Cardiac muscle cell (in vitro differentiated cells and primary cell): Measurements from ENCODE around the gene SEMA3A. TPM values are rescaled to one million over a fixed set of nuclear protein-coding genes. Genes with fewer than 3 reads are reported as not detected.
"Not testable (repeated sequence)": the region's sequence is repeated elsewhere in the genome, so short reads cannot be mapped to it uniquely, and the experiment has no call there.

ENCODE experiments used
- DNase-seq, 2 donors: peaks; one replicate each; pipeline versions ENCODE4 v3.0.0 to v3.0.0-alpha.2; 2010 to 2017; ENCODE audit warnings: low read depth in 1 of 2, low spot score in 1 of 2
- H3K27ac ChIP-seq: fragments of 200-600 bp; sonication (generic); 2 replicates; pipeline ENCODE4 v1.5.1; 2016
- H3K27me3 ChIP-seq: fragments of 200-600 bp; sonication (generic); 2 replicates; pipeline ENCODE4 v1.6.0; 2016; ENCODE audit warnings: control low read depth
- H3K36me3 ChIP-seq: fragments of 200-600 bp; sonication (generic); 2 replicates; pipeline ENCODE4 v1.5.1; 2016; ENCODE audit warnings: control low read depth
- H3K4me1 ChIP-seq: fragments of 200-600 bp; sonication (generic); 2 replicates; pipeline ENCODE4 v1.8.1; 2017; ENCODE audit warnings: low read depth, mild to moderate bottlenecking, mixed run types
- H3K4me3 ChIP-seq: fragments of 200-600 bp; sonication (generic); 2 replicates; pipeline ENCODE4 v1.5.1; 2016; ENCODE audit warnings: mild to moderate bottlenecking
- H3K9me3 ChIP-seq: fragments of 200-600 bp; sonication (generic); 2 replicates; pipeline ENCODE4 v1.5.1; 2017; ENCODE audit warnings: low read depth, mild to moderate bottlenecking, control low read depth
- CTCF ChIP-seq: IDR thresholded peaks from 2 replicates; pipeline ENCODE4 v1.5.1; 2012; ENCODE audit warnings: low read depth, mild to moderate bottlenecking, low read length
- polyA plus RNA-seq: library from polyadenylated mRNA; unstranded; fragments of >200 nt; fragmentation: Nextera tagmentation; extraction: Ambion mirVana; gene quantifications from 2 replicates; pipeline ENCODE4 v1.2.1, GENCODE V29; 2016
- total RNA-seq: library from RNA; depleted of rRNA; stranded (reverse); fragments of >200 nt; gene quantifications from 2 replicates; pipeline ENCODE4 v1.2.3, GENCODE V29; 2016

The SEMA3A gene
- total and polyA plus RNA-seq, 2 experiments from 2014 or later: 33.5 to 37.3 TPM

- Histone ChIP-seq H3K4me3 (no peak overlapping the region), H3K36me3 (no peaks in the 10 kb centered on the region), H3K9me3 (no peaks in the 10 kb centered on the region), H3K27ac (no peak overlapping the region), H3K27me3 (no peaks in the 10 kb centered on the region), H3K4me1 (peaks cover 8% of the 10 kb centered on the region)
- no peak for TF ChIP-seq CTCF
- DNase-seq: no peak
These were observed 24.7 kb upstream of the SEMA3A start for GRCh38 chr7:84219310-84219709.

- Histone ChIP-seq H3K4me3 (no peak overlapping the region), H3K9me3 (no peaks in the 10 kb centered on the region), H3K4me1 (peaks cover 8% of the 10 kb centered on the region), H3K36me3 (no peaks in the 10 kb centered on the region), H3K27me3 (no peaks in the 10 kb centered on the region), H3K27ac (no peak overlapping the region)
- TF ChIP-seq CTCF: no peak
- peak in 1 of 2 donors; percentile 77 for DNase-seq
These were observed 24.1 kb upstream of the SEMA3A start for GRCh38 chr7:84218681-84219080.

- no peaks in the 10 kb centered on the region for H3K27me3 ChIP-seq
- H3K27ac ChIP-seq: no peak overlapping the region
- H3K4me1 ChIP-seq: peaks cover 8% of the 10 kb centered on the region
- H3K4me3 ChIP-seq: no peak overlapping the region
- H3K36me3 ChIP-seq: no peaks in the 10 kb centered on the region
- peak in 1 of 2 donors; percentile 7 for DNase-seq
- H3K9me3 ChIP-seq: no peaks in the 10 kb centered on the region
- TF ChIP-seq CTCF: no peak
These were observed 21.9 kb upstream of the SEMA3A start for GRCh38 chr7:84216472-84216871.

- H3K27ac ChIP-seq, H3K4me1 ChIP-seq, H3K4me3 ChIP-seq, H3K36me3 ChIP-seq, H3K9me3 ChIP-seq, H3K27me3 ChIP-seq, DNase-seq: not testable (repeated sequence)
These were observed 20.2 kb upstream of the SEMA3A start for GRCh38 chr7:84214757-84215156.

GRCh38 chr7:84210301-84210700 is 15.7 kb upstream of the SEMA3A start:
- Histone ChIP-seq H3K36me3 (no peaks in the 10 kb centered on the region), H3K4me1 (no peaks in the 10 kb centered on the region), H3K27ac (no peak overlapping the region), H3K4me3 (no peak overlapping the region), H3K27me3 (no peaks in the 10 kb centered on the region), H3K9me3 (no peaks in the 10 kb centered on the region)
- no peak for DNase-seq
- TF ChIP-seq CTCF: no peak

GRCh38 chr7:84209006-84209405 is 14.4 kb upstream of the SEMA3A start:
- no peak for DNase-seq
- Histone ChIP-seq H3K4me3 (no peak overlapping the region), H3K4me1 (no peaks in the 10 kb centered on the region), H3K27ac (no peak overlapping the region), H3K9me3 (no peaks in the 10 kb centered on the region), H3K36me3 (no peaks in the 10 kb centered on the region), H3K27me3 (no peaks in the 10 kb centered on the region)
- no peak for TF ChIP-seq CTCF
